Stomach (tissue), 4 donors: ENCODE data around the gene CHD5.

ENCODE experiments used
- POLR2A ChIP-seq, 4 donors: fragments of 450-650 bp; IDR thresholded peaks; one replicate each; pipeline ENCODE4 v1.6.1; 2016; ENCODE audit warnings: antibody characterized with exemption in 4 of 4, control low read depth in 2 of 4, mild to moderate bottlenecking in 1 of 4, moderate library complexity in 1 of 4
- TF ChIP-seq, protein P1 (sequence below), 7 experiments: fragments of 450-650 bp in 4 of 7; fragments of 200-600 bp in 3 of 7; sonication (generic) in 3 of 7; IDR thresholded peaks; one replicate each; pipeline ENCODE4 v1.5.1; 2016 to 2019; ENCODE audit warnings: antibody characterized with exemption in 7 of 7, control low read depth in 2 of 7, mild to moderate bottlenecking in 1 of 7

DNA sequence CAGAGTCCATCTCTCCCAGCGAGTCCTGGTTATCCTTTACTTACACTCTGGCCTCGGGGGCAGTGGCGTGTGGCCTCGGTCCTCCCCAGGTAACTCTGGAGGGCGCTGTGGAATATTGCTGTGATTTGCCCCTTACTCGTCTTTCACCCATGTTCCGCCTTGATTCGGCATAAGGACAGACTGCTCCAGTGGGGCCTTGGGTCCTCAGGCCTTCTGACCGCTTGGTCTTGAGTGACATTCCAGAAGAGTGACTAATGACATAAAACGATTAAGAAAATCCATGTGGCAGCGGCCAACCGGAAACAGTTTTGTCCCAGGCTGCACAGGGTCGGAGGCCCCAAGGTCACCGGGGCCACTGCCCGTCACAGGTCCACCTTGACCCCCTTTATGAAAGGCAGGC, 44.6 kb upstream of the CHD5 start:
- TF ChIP-seq, protein P1, sequence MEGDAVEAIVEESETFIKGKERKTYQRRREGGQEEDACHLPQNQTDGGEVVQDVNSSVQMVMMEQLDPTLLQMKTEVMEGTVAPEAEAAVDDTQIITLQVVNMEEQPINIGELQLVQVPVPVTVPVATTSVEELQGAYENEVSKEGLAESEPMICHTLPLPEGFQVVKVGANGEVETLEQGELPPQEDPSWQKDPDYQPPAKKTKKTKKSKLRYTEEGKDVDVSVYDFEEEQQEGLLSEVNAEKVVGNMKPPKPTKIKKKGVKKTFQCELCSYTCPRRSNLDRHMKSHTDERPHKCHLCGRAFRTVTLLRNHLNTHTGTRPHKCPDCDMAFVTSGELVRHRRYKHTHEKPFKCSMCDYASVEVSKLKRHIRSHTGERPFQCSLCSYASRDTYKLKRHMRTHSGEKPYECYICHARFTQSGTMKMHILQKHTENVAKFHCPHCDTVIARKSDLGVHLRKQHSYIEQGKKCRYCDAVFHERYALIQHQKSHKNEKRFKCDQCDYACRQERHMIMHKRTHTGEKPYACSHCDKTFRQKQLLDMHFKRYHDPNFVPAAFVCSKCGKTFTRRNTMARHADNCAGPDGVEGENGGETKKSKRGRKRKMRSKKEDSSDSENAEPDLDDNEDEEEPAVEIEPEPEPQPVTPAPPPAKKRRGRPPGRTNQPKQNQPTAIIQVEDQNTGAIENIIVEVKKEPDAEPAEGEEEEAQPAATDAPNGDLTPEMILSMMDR (IDR thresholded peaks at IDR 0.05) = no peak
- no peak for TF ChIP-seq POLR2A (IDR thresholded peaks at IDR 0.05)
